ENCODE measurements around the gene ELOB.

ELOB gene

GRCh38 chr16:2766430-2767139 lies 10.5 kb downstream of the ELOB start:
- FAIRE-seq, result no peak

GRCh38 chr16:2765462-2766404 lies 11.3 kb downstream of the ELOB start:
- no peak for FAIRE-seq

- no peak for FAIRE-seq
These were observed 12.4 kb downstream of the ELOB start for GRCh38 chr16:2764718-2765117.

- FAIRE-seq, result no peak
These were observed 13.9 kb downstream of the ELOB start for GRCh38 chr16:2763173-2763572.

- FAIRE-seq, result no peak
These were observed 14.4 kb downstream of the ELOB start for GRCh38 chr16:2762711-2763110.

GRCh38 chr16:2761886-2762583 lies 15.0 kb downstream of the ELOB start:
- FAIRE-seq, result no peak

GRCh38 chr16:2761472-2761871 lies 15.6 kb downstream of the ELOB start:
- FAIRE-seq, result no peak

GRCh38 chr16:2757344-2757743 lies 19.7 kb downstream of the ELOB start:
- no peak for FAIRE-seq

- no peak for FAIRE-seq
These were observed 20.6 kb downstream of the ELOB start for GRCh38 chr16:2756288-2757015.

- no peak for FAIRE-seq
These were observed 21.9 kb downstream of the ELOB start for GRCh38 chr16:2755158-2755557.

GRCh38 chr16:2753733-2754020 lies 23.4 kb downstream of the ELOB start:
- no peak for FAIRE-seq

GRCh38 chr16:2752850-2753732 lies 24.0 kb downstream of the ELOB start:
- FAIRE-seq, result no peak

- FAIRE-seq, result peak; percentile 84
These were observed 24.8 kb downstream of the ELOB start, which contains the start of gene SRRM2 for GRCh38 chr16:2752035-2752849. Gene SRRM2, plus strand, starts transcription at chr16:2752638. Its CDS starts 3,727 bp downstream, at chr16:2756365.

GRCh38 chr16:2751577-2752034 lies 25.5 kb downstream of the ELOB start:
- no peak for FAIRE-seq

- no peak for FAIRE-seq
These were observed 27.1 kb downstream of the ELOB start for GRCh38 chr16:2749936-2750335.

- no peak for FAIRE-seq
These were observed 27.6 kb downstream of the ELOB start for GRCh38 chr16:2749476-2749875.

GRCh38 chr16:2748757-2749455 lies 28.2 kb downstream of the ELOB start:
- FAIRE-seq, result no peak

GRCh38 chr16:2745961-2746360 lies 31.1 kb downstream of the ELOB start:
- FAIRE-seq, result no peak

- FAIRE-seq, result no peak
These were observed 31.8 kb downstream of the ELOB start for GRCh38 chr16:2745116-2745890.
